ENCODE measurements around the gene SMPD3.

GRCh38 chr16:68355447-68356248 is 92.7 kb downstream of the SMPD3 start:
- TF ChIP-seq POLR2A (IDR thresholded peaks at IDR 0.05): no peak
- no peak for TF ChIP-seq CTCF (IDR thresholded peaks at IDR 0.05)
- TF ChIP-seq POLR2AphosphoS5 (IDR thresholded peaks at IDR 0.05): no peak

Data from sigmoid colon (tissue), 4 donors.